ENCODE results near the gene LIMK2.

DNA sequence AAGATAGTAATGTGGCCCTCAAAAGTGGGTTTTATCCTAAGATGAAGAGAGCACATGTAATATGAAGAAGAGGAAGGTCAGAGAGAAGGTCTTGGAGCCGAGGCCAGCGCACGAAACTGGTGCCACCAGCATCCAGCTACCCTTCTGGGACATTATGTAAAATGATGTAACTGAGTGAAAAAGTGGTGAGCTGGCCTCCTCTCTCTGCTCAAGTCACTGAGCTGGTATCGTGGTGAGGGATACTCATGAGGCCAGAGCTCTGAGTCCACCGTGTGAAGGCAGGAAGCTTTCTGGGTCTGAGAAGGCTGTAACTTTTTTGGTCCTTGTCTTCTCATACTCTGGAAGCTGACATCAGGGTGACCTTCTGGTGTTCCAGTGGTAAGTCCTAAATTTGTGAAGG, 27.0 kb upstream of the LIMK2 start:
- no peak for TF ChIP-seq CTCF (IDR thresholded peaks at IDR 0.05)
- no peak for TF ChIP-seq POLR2AphosphoS5 (IDR thresholded peaks at IDR 0.05)
- no peak for TF ChIP-seq POLR2A (IDR thresholded peaks at IDR 0.05)

All from prostate gland (tissue), 2 donors.